GM12891 (cell line): ENCODE measurements around the gene SLC24A3.

Experiments used
- PAX5 ChIP-seq: IDR thresholded peaks from 2 replicates; pipeline ENCODE4 v1.6.1; 2011; ENCODE audit warnings: low read length, moderate library complexity, mild to moderate bottlenecking; ENCODE audit not compliant: insufficient read depth, severe bottlenecking
- POLR2A ChIP-seq: IDR thresholded peaks from 2 replicates; pipeline ENCODE4 v1.6.1; 2011; ENCODE audit warnings: low read depth, low read length, control low read depth
- POLR2AphosphoS5 ChIP-seq: IDR thresholded peaks from 2 replicates; pipeline ENCODE4 v1.6.1; 2011; ENCODE audit warnings: low read depth, low read length, control low read depth
- SPI1 ChIP-seq: IDR thresholded peaks from 2 replicates; pipeline ENCODE4 v1.6.1; 2011; ENCODE audit warnings: low read depth, low read length, control low read depth
- TAF1 ChIP-seq: IDR thresholded peaks from 2 replicates; pipeline ENCODE4 v1.6.1; 2011; ENCODE audit warnings: low read depth, low read length, control low read depth

DNA sequence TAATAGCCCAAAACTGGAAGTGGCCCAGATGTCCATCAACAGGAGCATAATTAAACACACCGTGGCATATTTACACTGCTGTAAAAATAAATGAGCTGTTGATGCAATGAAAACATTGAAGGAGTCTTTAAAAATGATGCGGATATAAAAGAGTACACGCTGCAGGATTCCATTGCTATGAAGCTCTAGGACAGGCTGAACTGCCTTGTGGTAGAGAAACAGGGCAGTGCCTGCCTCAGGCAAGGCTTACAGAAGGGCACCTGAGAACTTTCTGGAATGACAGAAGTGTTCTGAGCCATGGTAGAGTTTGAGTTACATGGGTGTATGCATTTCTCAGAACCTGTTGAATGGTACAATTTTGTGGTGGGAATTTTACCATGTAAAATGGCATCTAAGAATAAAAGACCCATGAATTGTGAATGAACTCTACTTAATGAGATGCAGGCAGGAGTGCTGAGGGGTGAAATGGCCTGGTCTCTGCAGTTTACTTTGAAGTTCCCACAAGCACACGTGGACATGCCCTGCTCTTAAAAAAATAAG is 500.3 kb downstream of the SLC24A3 start:
- TF ChIP-seq POLR2A: no peak
- TF ChIP-seq POLR2AphosphoS5: no peak
- TF ChIP-seq TAF1: no peak
- TF ChIP-seq PAX5: no peak
- TF ChIP-seq SPI1: no peak
